ENCODE measurements around the gene TNS4.

DNA sequence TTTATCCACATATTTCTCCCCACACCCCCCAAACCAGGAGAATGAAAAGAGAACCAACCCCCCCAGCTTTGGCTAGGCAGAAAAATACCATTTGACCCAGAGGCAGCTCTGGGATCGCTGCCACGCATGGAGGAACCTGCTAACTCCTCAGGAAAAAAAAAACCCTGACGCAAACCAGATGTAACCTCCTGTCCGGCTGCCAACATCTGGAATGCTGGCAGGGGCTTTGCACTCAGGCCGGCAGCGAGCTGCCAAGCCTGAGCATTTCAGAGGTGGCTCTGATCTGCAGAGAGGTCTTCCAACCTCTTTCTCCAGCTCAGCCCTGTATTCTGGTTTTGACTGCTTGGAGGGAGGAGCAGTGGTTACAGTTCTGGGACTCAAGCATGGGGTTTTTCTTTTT, 50.0 kb downstream of the TNS4 start:
- TF ChIP-seq POLR2AphosphoS5 (IDR thresholded peaks at IDR 0.05; ENCODE audit: low read depth, low read length) (no peak), POLR2A (IDR thresholded peaks at IDR 0.05; ENCODE audit: low read depth, low read length) (no peak), TAF1 (IDR thresholded peaks at IDR 0.05; ENCODE audit: low read depth, low read length) (no peak), SPI1 (IDR thresholded peaks at IDR 0.05; ENCODE audit: low read depth, low read length) (no peak), POU2F2 (IDR thresholded peaks at IDR 0.05; ENCODE audit: low read depth, low read length) (no peak)

Data from GM12891 (cell line).